Stimulated activated CD8-positive, alpha-beta memory T cell treated with anti-CD3 and anti-CD28 coated beads, Interleukin-15, amount 100 ng/mL, for 48 hours (primary cell): Measurements from ENCODE around the gene NINJ2.
"Not testable (repeated sequence)": the region's sequence is repeated elsewhere in the genome, so short reads cannot be mapped to it uniquely, and the experiment has no call there.

Source experiments
- DNase-seq, 2 donors: peaks; one replicate each; pipeline ENCODE4 v3.0.0-alpha.2; 2020; ENCODE audit warnings: low read depth in 2 of 2

NINJ2 gene

GRCh38 chr12:586318-587071, 76.8 kb downstream of the NINJ2 start:
- no peak for DNase-seq

GRCh38 chr12:585062-586061, 77.9 kb downstream of the NINJ2 start:
- no peak for DNase-seq

- DNase-seq, result no peak
Measured at GRCh38 chr12:583251-583869, 79.9 kb downstream of the NINJ2 start.

GRCh38 chr12:581746-582145, 81.5 kb downstream of the NINJ2 start:
- no peak for DNase-seq

GRCh38 chr12:581321-581720, 81.9 kb downstream of the NINJ2 start:
- no peak for DNase-seq

GRCh38 chr12:580813-581212, 82.4 kb downstream of the NINJ2 start:
- no peak for DNase-seq

GRCh38 chr12:579420-580110, 83.7 kb downstream of the NINJ2 start:
- no peak for DNase-seq

- DNase-seq, result no peak
Measured at GRCh38 chr12:578748-579419, 84.4 kb downstream of the NINJ2 start.

GRCh38 chr12:577994-578747, 85.1 kb downstream of the NINJ2 start:
- not testable (repeated sequence) for DNase-seq

- DNase-seq, result no peak
Measured at GRCh38 chr12:576615-577110, 86.6 kb downstream of the NINJ2 start.

- peak; percentile 79 for DNase-seq
Measured at GRCh38 chr12:575948-576614, 87.2 kb downstream of the NINJ2 start.

GRCh38 chr12:575129-575502, 88.1 kb downstream of the NINJ2 start:
- no peak for DNase-seq

- no peak for DNase-seq
Measured at GRCh38 chr12:574475-575128, 88.6 kb downstream of the NINJ2 start.

GRCh38 chr12:573232-573631, 90.0 kb downstream of the NINJ2 start:
- DNase-seq, result no peak

GRCh38 chr12:572532-572899, 90.7 kb downstream of the NINJ2 start:
- DNase-seq, result no peak

GRCh38 chr12:571795-572531, 91.3 kb downstream of the NINJ2 start:
- DNase-seq, result no peak

GRCh38 chr12:570921-571794, 92.1 kb downstream of the NINJ2 start:
- DNase-seq, result no peak
